ENCODE measurements around the gene STPG2. TPM values are rescaled to one million over a fixed set of nuclear protein-coding genes. Genes with fewer than 3 reads are reported as not detected.

Gene STPG2
- total RNA-seq, 1 donor from 2014 or later: not detected

DNA sequence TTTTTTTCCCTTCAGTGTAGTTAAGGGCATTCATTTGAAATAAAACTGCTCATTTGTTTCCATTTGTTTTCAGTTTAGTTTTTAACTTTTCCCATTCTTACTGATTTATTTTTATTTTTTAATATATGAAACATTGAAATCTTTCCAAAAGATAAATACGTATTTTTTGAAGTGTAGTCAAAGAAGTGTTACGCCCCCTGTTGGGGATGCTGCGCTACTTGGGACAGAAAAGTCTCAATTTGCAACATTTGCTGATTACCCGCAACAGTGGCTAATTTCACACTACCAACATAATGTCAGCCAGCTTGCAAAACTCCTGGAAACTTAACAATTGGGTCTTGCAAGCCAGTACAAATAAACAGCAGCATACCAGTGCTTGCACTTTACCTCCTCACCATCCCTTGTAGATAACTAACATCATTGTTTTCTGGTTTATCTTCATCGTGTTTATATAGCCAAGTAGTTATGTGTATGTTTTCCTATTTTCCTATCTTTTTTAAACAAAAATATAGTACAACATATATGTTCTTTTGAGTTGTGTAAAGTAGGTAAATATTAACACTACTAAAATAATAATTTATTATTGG is 158.6 kb downstream of the STPG2 start:
- intact Hi-C loops (cut with DNase I): no loop called here
- H3K4me1 ChIP-seq: no peaks in the 10 kb centered on the region
- no peak overlapping the region for H3K4me3 ChIP-seq
- DNase-seq (ENCODE audit: low spot score in 2 of 2): no peak
- H3K27ac ChIP-seq: no peak overlapping the region
- no peaks in the 10 kb centered on the region for H3K9me3 ChIP-seq
- H3K36me3 ChIP-seq: no peaks in the 10 kb centered on the region
- TF ChIP-seq, protein P1, sequence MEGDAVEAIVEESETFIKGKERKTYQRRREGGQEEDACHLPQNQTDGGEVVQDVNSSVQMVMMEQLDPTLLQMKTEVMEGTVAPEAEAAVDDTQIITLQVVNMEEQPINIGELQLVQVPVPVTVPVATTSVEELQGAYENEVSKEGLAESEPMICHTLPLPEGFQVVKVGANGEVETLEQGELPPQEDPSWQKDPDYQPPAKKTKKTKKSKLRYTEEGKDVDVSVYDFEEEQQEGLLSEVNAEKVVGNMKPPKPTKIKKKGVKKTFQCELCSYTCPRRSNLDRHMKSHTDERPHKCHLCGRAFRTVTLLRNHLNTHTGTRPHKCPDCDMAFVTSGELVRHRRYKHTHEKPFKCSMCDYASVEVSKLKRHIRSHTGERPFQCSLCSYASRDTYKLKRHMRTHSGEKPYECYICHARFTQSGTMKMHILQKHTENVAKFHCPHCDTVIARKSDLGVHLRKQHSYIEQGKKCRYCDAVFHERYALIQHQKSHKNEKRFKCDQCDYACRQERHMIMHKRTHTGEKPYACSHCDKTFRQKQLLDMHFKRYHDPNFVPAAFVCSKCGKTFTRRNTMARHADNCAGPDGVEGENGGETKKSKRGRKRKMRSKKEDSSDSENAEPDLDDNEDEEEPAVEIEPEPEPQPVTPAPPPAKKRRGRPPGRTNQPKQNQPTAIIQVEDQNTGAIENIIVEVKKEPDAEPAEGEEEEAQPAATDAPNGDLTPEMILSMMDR (IDR thresholded peaks at IDR 0.05): no peak
- H3K27me3 ChIP-seq: no peaks in the 10 kb centered on the region

DNA sequence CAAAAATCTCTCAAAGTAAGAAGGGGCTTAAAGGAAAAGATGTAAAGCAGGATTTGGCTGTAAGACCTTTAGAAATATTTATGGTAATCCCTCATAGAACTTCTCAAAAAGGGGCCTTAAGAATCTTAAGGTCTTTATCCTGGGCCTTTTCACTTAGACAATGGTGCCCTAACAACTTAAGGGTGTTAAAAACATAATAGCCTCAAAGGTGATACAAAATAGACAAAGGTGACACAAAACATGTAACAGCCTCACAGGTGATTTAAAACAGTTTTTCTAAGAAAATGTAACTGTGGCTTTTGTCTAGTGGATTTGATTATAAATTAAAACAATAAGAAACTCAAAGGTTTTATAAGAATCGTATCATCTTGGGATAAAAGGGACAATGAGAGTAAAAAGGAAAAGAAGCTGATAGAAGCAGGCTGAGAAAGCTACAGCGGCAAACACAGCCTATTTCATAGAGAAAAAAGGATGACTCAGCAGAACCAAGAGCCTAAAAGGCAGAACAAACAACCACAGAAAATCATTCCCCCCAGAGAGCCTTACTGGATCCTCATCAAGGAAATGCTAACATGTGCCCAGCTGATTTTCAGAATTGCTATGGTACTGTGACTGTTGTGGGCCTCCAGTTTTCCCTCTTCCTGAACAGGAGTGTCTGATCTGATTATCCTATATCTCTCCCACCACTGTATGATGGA is 164.3 kb downstream of the STPG2 start:
- TF ChIP-seq, protein P1 (IDR thresholded peaks at IDR 0.05): no peak
- intact Hi-C loops (cut with DNase I): no loop called here
- H3K27me3 ChIP-seq: no peaks in the 10 kb centered on the region
- H3K9me3 ChIP-seq: peaks cover 0 to 4% of the 10 kb centered on the region in 2 donors
- no peaks in the 10 kb centered on the region for H3K4me1 ChIP-seq
- H3K36me3 ChIP-seq: no peaks in the 10 kb centered on the region
- H3K27ac ChIP-seq: no peak overlapping the region
- no peak for DNase-seq (ENCODE audit: low spot score in 2 of 2)
- H3K4me3 ChIP-seq: no peak overlapping the region

DNA sequence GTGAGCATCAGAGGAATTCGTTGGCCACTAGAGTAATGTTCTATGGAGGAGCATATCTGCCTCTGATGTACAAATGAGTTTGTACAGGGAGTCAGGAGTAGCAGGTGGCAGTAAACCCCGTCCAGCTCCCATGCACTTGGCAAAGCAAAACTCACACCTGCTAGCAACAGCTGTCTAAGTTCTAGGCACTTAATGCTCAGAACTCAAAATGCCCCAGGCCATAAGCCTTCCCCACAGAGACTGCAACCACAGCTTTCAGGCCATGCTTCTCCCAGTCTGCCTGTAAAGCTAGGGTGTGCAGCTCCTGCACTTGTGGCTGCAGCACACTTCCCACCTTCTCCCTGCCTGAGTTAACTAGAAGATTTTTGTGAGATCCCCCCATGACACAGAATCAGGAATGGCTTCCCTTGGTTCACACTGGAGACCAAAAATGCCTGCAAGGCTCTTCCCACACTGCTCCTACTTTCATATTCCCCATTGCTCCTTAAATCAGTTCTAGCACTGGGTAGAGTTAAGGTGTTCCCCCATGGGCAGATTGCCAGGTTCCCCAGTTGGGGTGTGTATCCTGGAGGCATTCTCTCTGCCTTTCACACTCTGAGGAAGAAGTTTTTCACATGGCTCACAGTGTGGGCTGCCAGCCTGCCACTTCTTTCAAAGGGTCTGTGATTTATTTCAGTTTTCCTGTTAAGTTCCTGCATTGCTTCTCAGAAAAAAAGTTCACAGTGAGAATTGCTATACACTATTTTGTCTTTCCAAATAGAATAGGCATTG is 189.9 kb downstream of the STPG2 start:
- Histone ChIP-seq H3K9me3 (no peaks in the 10 kb centered on the region), H3K4me3 (no peak overlapping the region), H3K27me3 (no peaks in the 10 kb centered on the region), H3K27ac (no peak overlapping the region), H3K36me3 (no peaks in the 10 kb centered on the region), H3K4me1 (no peaks in the 10 kb centered on the region)
- intact Hi-C loops (cut with DNase I): no loop called here
- DNase-seq (ENCODE audit: low spot score in 2 of 2): no peak
- TF ChIP-seq, protein P1 (IDR thresholded peaks at IDR 0.05): no peak

DNA sequence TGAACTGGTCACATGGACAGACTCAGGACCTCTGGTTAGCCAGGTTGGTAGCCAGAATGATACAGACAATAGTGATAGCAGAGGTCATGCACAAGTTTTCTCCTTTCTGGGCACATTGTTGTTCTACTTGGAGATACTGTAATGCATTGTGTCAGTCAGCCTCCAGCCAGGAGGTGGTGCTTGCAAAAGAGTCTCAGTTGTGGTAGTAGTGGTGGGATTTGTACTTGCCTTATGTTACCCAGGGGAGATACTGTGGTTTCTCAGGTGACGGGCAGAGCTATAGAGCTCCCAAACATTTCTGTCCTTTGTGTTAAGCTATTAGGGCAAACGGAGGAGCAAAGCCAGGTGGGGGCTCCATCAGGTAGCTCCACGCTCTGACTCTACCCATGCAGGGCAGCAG is 190.5 kb downstream of the STPG2 start:
- Histone ChIP-seq H3K9me3 (no peaks in the 10 kb centered on the region), H3K4me1 (no peaks in the 10 kb centered on the region), H3K4me3 (no peak overlapping the region), H3K27me3 (no peaks in the 10 kb centered on the region), H3K27ac (no peak overlapping the region), H3K36me3 (no peaks in the 10 kb centered on the region)
- TF ChIP-seq, protein P1 (IDR thresholded peaks at IDR 0.05): no peak
- no peak for DNase-seq (ENCODE audit: low spot score in 2 of 2)
- intact Hi-C loops (cut with DNase I): no loop called here

DNA sequence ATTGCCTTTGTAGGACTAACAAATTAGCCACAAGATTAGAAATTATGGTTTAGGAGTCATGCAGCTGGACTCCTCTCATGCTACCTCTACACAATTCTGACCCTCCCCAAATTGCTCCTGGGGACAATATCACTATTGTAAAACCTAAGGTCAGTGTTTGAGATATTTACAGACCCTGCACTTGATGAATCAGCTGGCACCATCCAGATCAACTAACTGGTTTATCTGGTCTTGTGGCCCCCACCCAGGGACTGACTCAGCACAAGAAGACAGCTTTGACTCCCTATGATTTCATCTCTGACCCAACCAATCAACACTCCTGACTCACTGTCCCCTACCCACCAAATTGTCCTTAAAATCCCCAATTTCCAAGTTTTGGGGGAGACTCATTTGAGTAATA is 192.4 kb downstream of the STPG2 start:
- Histone ChIP-seq H3K4me1 (no peaks in the 10 kb centered on the region), H3K27ac (no peak overlapping the region), H3K27me3 (no peaks in the 10 kb centered on the region), H3K36me3 (no peaks in the 10 kb centered on the region), H3K4me3 (no peak overlapping the region), H3K9me3 (no peaks in the 10 kb centered on the region)
- TF ChIP-seq, protein P1 (IDR thresholded peaks at IDR 0.05): no peak
- intact Hi-C loops (cut with DNase I): no loop called here
- DNase-seq (ENCODE audit: low spot score in 2 of 2): no peak
